Endothelial cell of umbilical vein (primary cell): ENCODE results near the gene PGAM5. TPM values are rescaled to one million over a fixed set of nuclear protein-coding genes. Genes with fewer than 3 reads are reported as not detected.

Source experiments
- BruUV-seq: library from RNA; stranded (reverse); fragments of 400-500 nt; replicated peaks from 2 replicates; lab custom pipeline; 2021; lab: Mats Ljungman, UMichigan
- CTCF ChIA-PET: fragments of 300-600, 350-600 bp; sonication (Branson Sonifier 250); formaldehyde crosslinking; loops from one replicate; lab custom pipeline; 2021; ENCODE audit warnings: antibody characterized with exemption, inconsistent platforms; lab: Charles Lee
- POLR2A ChIA-PET: fragments of 300-600, 350-600 bp; sonication (Branson Sonifier 250); formaldehyde crosslinking; loops from one replicate; lab custom pipeline; 2021; ENCODE audit warnings: antibody characterized with exemption, inconsistent platforms; lab: Charles Lee
- DNase-seq: peaks from one replicate; pipeline ENCODE4 v3.0.0-alpha.2; 2011; ENCODE audit warnings: low read depth, low spot score
- FAIRE-seq: peaks from 2 replicates; lab custom pipeline; 2011; peaks lifted over from hg19 to GRCh38; lab: Jason Lieb, UNC
- H2AFZ ChIP-seq: 2 replicates; pipeline ENCODE4 v1.6.0; 2012; ENCODE audit warnings: low read depth, low read length, control low read depth, inconsistent platforms
- H3K27ac ChIP-seq: 2 replicates; pipeline ENCODE4 v1.5.1; 2011; ENCODE audit warnings: low read depth, mild to moderate bottlenecking, control low read depth, low read length, moderate library complexity; ENCODE audit not compliant: insufficient read depth
- H3K27me3 ChIP-seq, 2 experiments: 2 replicates each; pipeline versions ENCODE4 v1.6.0 to v1.6.1; 2011; ENCODE audit warnings: low read length in 2 of 2, mixed read lengths in 1 of 2; ENCODE audit not compliant: control insufficient read depth in 2 of 2, insufficient read depth in 2 of 2
- H3K36me3 ChIP-seq, 2 experiments: 2 replicates in 1 of 2; 3 replicates in 1 of 2; pipeline ENCODE4 v1.5.1; 2011; ENCODE audit warnings: low read length in 2 of 2, mild to moderate bottlenecking in 1 of 2, moderate library complexity in 1 of 2; ENCODE audit not compliant: control insufficient read depth in 2 of 2, insufficient read depth in 2 of 2; ENCODE audit errors: extremely low read depth in 1 of 2
- H3K4me1 ChIP-seq: 3 replicates; pipeline ENCODE4 v1.5.1; 2011; ENCODE audit warnings: mild to moderate bottlenecking, low read length; ENCODE audit not compliant: control insufficient read depth, insufficient read depth; ENCODE audit errors: extremely low read depth
- H3K4me2 ChIP-seq: 2 replicates; pipeline ENCODE4 v1.6.1; 2011; ENCODE audit warnings: low read length, control low read depth, mixed read lengths; ENCODE audit not compliant: insufficient read depth
- H3K4me3 ChIP-seq, 3 experiments: fragments of 200-600 bp in 1 of 3; sonication (generic), shearing (Covaris generic) in 1 of 3; replicated peaks in 1 of 3; 2 replicates each; pipeline ENCODE4 v1.5.1; 2011 to 2016; ENCODE audit warnings: control low read depth in 3 of 3, low read length in 3 of 3, mild to moderate bottlenecking in 2 of 3, inconsistent platforms in 1 of 3, low read depth in 1 of 3, moderate library complexity in 1 of 3; ENCODE audit not compliant: insufficient read depth in 1 of 3
- H3K79me2 ChIP-seq: 2 replicates; pipeline ENCODE4 v1.6.0; 2012; ENCODE audit warnings: low read length, inconsistent platforms; ENCODE audit not compliant: control insufficient read depth, insufficient read depth
- H3K9ac ChIP-seq: replicated peaks from 2 replicates; pipeline ENCODE3; 2011; ENCODE audit warnings: low read length, control low read depth; ENCODE audit not compliant: insufficient read depth; ENCODE audit errors: extremely low read depth
- H3K9me1 ChIP-seq: replicated peaks from 3 replicates; pipeline ENCODE4 v1.6.0; 2011; ENCODE audit warnings: mild to moderate bottlenecking, low read length; ENCODE audit not compliant: control insufficient read depth, insufficient read depth; ENCODE audit errors: extremely low read depth
- H3K9me3 ChIP-seq: replicated peaks from 2 replicates; pipeline ENCODE4 v1.5.1; 2012; ENCODE audit warnings: low read length, inconsistent platforms; ENCODE audit not compliant: control insufficient read depth, insufficient read depth
- H4K20me1 ChIP-seq: replicated peaks from 2 replicates; pipeline ENCODE3; 2011; ENCODE audit warnings: mild to moderate bottlenecking, low read length; ENCODE audit not compliant: control insufficient read depth, insufficient read depth; ENCODE audit errors: extremely low read depth
- CTCF ChIP-seq, 2 donors: IDR thresholded peaks; 1 replicate in 1 of 2; 2 replicates in 1 of 2; pipeline ENCODE4 v1.5.1; 2011; ENCODE audit warnings: low read length in 2 of 2, mild to moderate bottlenecking in 2 of 2, moderate library complexity in 2 of 2, control low read depth in 1 of 2, inconsistent platforms in 1 of 2, low read depth in 1 of 2; ENCODE audit not compliant: insufficient read depth in 1 of 2; ENCODE audit errors: extremely low read depth in 1 of 2
- EZH2 ChIP-seq: IDR thresholded peaks from 2 replicates; pipeline ENCODE4 v1.6.1; 2012; ENCODE audit warnings: borderline replicate concordance, low read depth, mild to moderate bottlenecking, moderate library complexity, low read length, inconsistent platforms; ENCODE audit not compliant: severe bottlenecking
- FOS ChIP-seq: IDR thresholded peaks from 2 replicates; pipeline ENCODE4 v1.6.1; 2011; ENCODE audit warnings: mild to moderate bottlenecking, low read length, moderate library complexity, borderline replicate concordance; ENCODE audit not compliant: insufficient read depth
- GATA2 ChIP-seq: IDR thresholded peaks from 2 replicates; pipeline ENCODE4 v1.7.0; 2011; ENCODE audit warnings: low read depth, mild to moderate bottlenecking, moderate library complexity, mixed read lengths, low read length; ENCODE audit not compliant: insufficient read length, insufficient read depth
- JUN ChIP-seq: IDR thresholded peaks from 2 replicates; pipeline ENCODE4 v1.6.1; 2011; ENCODE audit warnings: borderline replicate concordance, low read depth; ENCODE audit not compliant: insufficient read length, insufficient read depth
- MAX ChIP-seq: IDR thresholded peaks from 2 replicates; pipeline ENCODE4 v1.6.1; 2011; ENCODE audit not compliant: insufficient read depth, insufficient read length
- MYC ChIP-seq: IDR thresholded peaks from one replicate; pipeline ENCODE4 v1.6.1; 2011; ENCODE audit warnings: mild to moderate bottlenecking, low read depth, low read length
- POLR2A ChIP-seq: IDR thresholded peaks from 2 replicates; pipeline ENCODE4 v1.6.1; 2012; ENCODE audit warnings: low read depth, mild to moderate bottlenecking, control low read depth, low read length
- POLR2AphosphoS5 ChIP-seq: IDR thresholded peaks from 2 replicates; pipeline ENCODE4 v1.6.1; 2012; ENCODE audit warnings: low read depth, mild to moderate bottlenecking, control low read depth, low read length, moderate library complexity; ENCODE audit not compliant: insufficient read depth
- dilution Hi-C: fragments of 300-500 bp; cut with MboI; formaldehyde crosslinking; loops from one replicate; pipeline ENCODE4 v1.15.0; 2019; ENCODE audit warnings: low sequenced_read_pairs; ENCODE audit not compliant: extremely low pct_ligation_motif_present
- intact Hi-C: fragments of 100-400 bp; cut with micrococcal nuclease; formaldehyde crosslinking; loops from one replicate; pipeline ENCODE4 v1.10.0; 2022
- polyA plus RNA-seq, 4 experiments: library from polyadenylated mRNA; depleted of rRNA in 3 of 4; stranded (reverse) in 3 of 4; unstranded in 1 of 4; fragments of >200 nt; gene quantifications; 2 replicates each; pipeline versions ENCODE4 v1.2.1 to v1.2.3, GENCODE V29; 2011 to 2012; ENCODE audit warnings: missing spikeins in 1 of 4
- total RNA-seq: library from RNA; stranded (reverse); gene quantifications from 2 replicates; pipeline ENCODE4 v1.2.3, GENCODE V29; 2021

Gene PGAM5
- total and polyA plus RNA-seq, 2 donors (not counting 3 experiments of a cell fraction or from before 2014, with no cell fraction given): 23.1 to 52.8 TPM

- no peak for TF ChIP-seq JUN
- no peak for TF ChIP-seq MYC
- TF ChIP-seq POLR2AphosphoS5: no peak
- no peak for TF ChIP-seq POLR2A
- TF ChIP-seq CTCF (IDR thresholded peaks at IDR 0.05; ENCODE audit: extremely low read depth in 1 of 2, insufficient read depth in 1 of 2, low read depth in 1 of 2, low read length in 2 of 2): no peak
- no peak for TF ChIP-seq EZH2
- TF ChIP-seq FOS: no peak
- TF ChIP-seq GATA2: no peak
- TF ChIP-seq MAX: no peak
- FAIRE-seq (no peak), DNase-seq (no peak)
- no TSS peak for BruUV-seq
- H3K27ac ChIP-seq: no peak overlapping the region
- no peaks in the 10 kb centered on the region for H3K4me1 ChIP-seq
- dilution Hi-C loops (no loop called here), intact Hi-C loops (no loop called here)
- no peaks in the 10 kb centered on the region for H4K20me1 ChIP-seq
- ChIA-PET CTCF (no interaction called here), POLR2A (no interaction called here)
- no peak overlapping the region for H3K4me2 ChIP-seq
- H3K9ac ChIP-seq: no peak overlapping the region
- no peak overlapping the region for H3K4me3 ChIP-seq
- no peaks in the 10 kb centered on the region for H3K27me3 ChIP-seq
- no peaks in the 10 kb centered on the region for H3K9me1 ChIP-seq
- peaks cover 2 to 15% of the 10 kb centered on the region in 2 experiments for H3K36me3 ChIP-seq
- H3K9me3 ChIP-seq: no peaks in the 10 kb centered on the region
- no peaks in the 10 kb centered on the region for H3K79me2 ChIP-seq
- H2AFZ ChIP-seq: no peak overlapping the region
Measured at GRCh38 chr12:132702640-132703039, 8.0 kb upstream of the PGAM5 start.
